HTR-8/SVneo (cell line): Measurements from ENCODE around the gene ITGB6.

ENCODE experiments used
- DNase-seq: peaks from one replicate; pipeline ENCODE4 v3.0.0; 2011; ENCODE audit warnings: low spot score, mixed read lengths; ENCODE audit not compliant: insufficient read length
- FAIRE-seq: peaks from 2 replicates; lab custom pipeline; 2011; peaks lifted over from hg19 to GRCh38; lab: Jason Lieb, UNC

ITGB6 gene

GRCh38 chr2:160221391-160222276 is 21.6 kb upstream of the ITGB6 start:
- FAIRE-seq (no peak), DNase-seq (peak; percentile 44)

GRCh38 chr2:160220545-160221009 is 20.5 kb upstream of the ITGB6 start:
- no peak for FAIRE-seq
- DNase-seq: no peak

GRCh38 chr2:160220026-160220425 is 20.0 kb upstream of the ITGB6 start:
- FAIRE-seq: no peak

GRCh38 chr2:160214461-160215445 is 14.7 kb upstream of the ITGB6 start:
- DNase-seq: peak; percentile 71
- FAIRE-seq: peak; percentile 89

More at GRCh38 chr2:160220026-160220425, 20.0 kb upstream of the ITGB6 start:
- no peak for DNase-seq

GRCh38 chr2:160213511-160213910 is 13.4 kb upstream of the ITGB6 start:
- DNase-seq (no peak), FAIRE-seq (no peak)

- DNase-seq (no peak), FAIRE-seq (no peak)
Observed at GRCh38 chr2:160210599-160211138, 10.6 kb upstream of the ITGB6 start.

- DNase-seq (no peak), FAIRE-seq (peak; percentile 13)
Observed at GRCh38 chr2:160209516-160209856, 9.4 kb upstream of the ITGB6 start.

- FAIRE-seq (no peak), DNase-seq (no peak)
Observed at GRCh38 chr2:160208655-160209515, 8.8 kb upstream of the ITGB6 start.

- DNase-seq (peak; percentile 89), FAIRE-seq (peak; percentile 90)
Observed at GRCh38 chr2:160207804-160208654, 8.0 kb upstream of the ITGB6 start.

- DNase-seq (no peak), FAIRE-seq (no peak)
Observed at GRCh38 chr2:160207271-160207670, 7.2 kb upstream of the ITGB6 start.

- FAIRE-seq (no peak), DNase-seq (no peak)
Observed at GRCh38 chr2:160206436-160206835, 6.4 kb upstream of the ITGB6 start.

GRCh38 chr2:160205505-160205904 is 5.4 kb upstream of the ITGB6 start:
- FAIRE-seq: no peak
- peak; percentile 89 for DNase-seq

GRCh38 chr2:160203422-160203821 is 3.4 kb upstream of the ITGB6 start:
- FAIRE-seq: no peak
- DNase-seq: no peak

- no peak for FAIRE-seq
Observed at GRCh38 chr2:160203007-160203406, 2.9 kb upstream of the ITGB6 start.

GRCh38 chr2:160201849-160202539 is 1.9 kb upstream of the ITGB6 start:
- FAIRE-seq: no peak
- DNase-seq: no peak

More at GRCh38 chr2:160203007-160203406, 2.9 kb upstream of the ITGB6 start:
- no peak for DNase-seq

GRCh38 chr2:160200921-160201320 is 849 bp upstream of the ITGB6 start:
- DNase-seq (no peak), FAIRE-seq (no peak)

- FAIRE-seq (no peak), DNase-seq (no peak)
Observed at GRCh38 chr2:160199053-160199452, 1.0 kb downstream of the ITGB6 start.

GRCh38 chr2:160197587-160197986 is 2.5 kb downstream of the ITGB6 start:
- no peak for DNase-seq

More at GRCh38 chr2:160197587-160197986, 2.5 kb downstream of the ITGB6 start:
- FAIRE-seq: no peak
